HG03558 (cell line): ENCODE measurements around the gene LTB4R.

Experiments
- ATAC-seq: cut with Tn5 transposase; IDR thresholded peaks from one replicate; pipeline ENCODE4 v1.9.1; 2021; ENCODE audit warnings: moderate number of reproducible peaks; ENCODE audit not compliant: unreplicated experiment; ENCODE audit errors: extremely low read depth

The LTB4R gene

GRCh38 chr14:24298892-24299254 is 12.4 kb upstream of the LTB4R start:
- ATAC-seq: no peak

- peak; percentile 40 for ATAC-seq
These were observed 11.8 kb upstream of the LTB4R start, which contains the start of the genes DHRS1 and NOP9 for GRCh38 chr14:24299255-24300191. DHRS1 (minus strand) TSS chr14:24299780; CDS start chr14:24299106, 674 bp downstream. NOP9 (plus strand) TSS chr14:24299850; CDS start chr14:24299955, 105 bp downstream.

- no peak for ATAC-seq
These were observed 10.8 kb upstream of the LTB4R start for GRCh38 chr14:24300326-24300980.

GRCh38 chr14:24304019-24304387 is 7.3 kb upstream of the LTB4R start:
- no peak for ATAC-seq

GRCh38 chr14:24307156-24307574 is 4.1 kb upstream of the LTB4R start:
- ATAC-seq: no peak

GRCh38 chr14:24307575-24308341 is 3.5 kb upstream of the LTB4R start, which contains the start of gene CIDEB:
CIDEB (minus strand) TSS chr14:24307977; CDS start chr14:24307858, 119 bp downstream.
- ATAC-seq: no peak

- ATAC-seq: no peak
These were observed 2.8 kb upstream of the LTB4R start for GRCh38 chr14:24308342-24309124.

GRCh38 chr14:24309538-24310264 is 1.6 kb upstream of the LTB4R start, which contains the start of gene LTB4R2:
LTB4R2 (plus strand) TSS chr14:24310140; CDS start chr14:24310665, 525 bp downstream.
- no peak for ATAC-seq

GRCh38 chr14:24310265-24310645 is 1.0 kb upstream of the LTB4R start:
- ATAC-seq: no peak

GRCh38 chr14:24311837-24312615 is 724 bp downstream of the LTB4R start:
- no peak for ATAC-seq

- ATAC-seq: no peak
These were observed 1.6 kb downstream of the LTB4R start for GRCh38 chr14:24312736-24313507.

- ATAC-seq: no peak
These were observed 2.6 kb downstream of the LTB4R start for GRCh38 chr14:24313913-24314312.

GRCh38 chr14:24314377-24315193 is 3.3 kb downstream of the LTB4R start:
- ATAC-seq: no peak

- no peak for ATAC-seq
These were observed 4.0 kb downstream of the LTB4R start for GRCh38 chr14:24315243-24315806.

- no peak for ATAC-seq
These were observed 4.7 kb downstream of the LTB4R start for GRCh38 chr14:24315807-24316596.

- ATAC-seq: no peak
These were observed 5.3 kb downstream of the LTB4R start for GRCh38 chr14:24316597-24316950.
